Activated CD8-positive, alpha-beta T cell treated with anti-CD3 and anti-CD28 coated beads, Interleukin-2, amount 10 ng/mL, durations not matched to agents 7 days and 5 days (primary cell): ENCODE data around the gene HPCAL1. TPM values are rescaled to one million over a fixed set of nuclear protein-coding genes. Genes with fewer than 3 reads are reported as not detected.
A peak's percentile ranks its signal among the peaks of the same experiment; 100 is the strongest.
"Not testable (repeated sequence)": the region's sequence is repeated elsewhere in the genome, so short reads cannot be mapped to it uniquely, and the experiment has no call there.

Experiments used
- ATAC-seq: fragments of 150-1000 bp; cut with Tn5 transposase; one replicate; pipeline ENCODE4 v1.10.0; 2021; ENCODE audit warnings: moderate library complexity
- CTCF ChIA-PET: fragments of 350-600 bp; sonication (Branson Sonifier 250); formaldehyde crosslinking; loops from one replicate; lab custom pipeline; 2021; ENCODE audit warnings: antibody characterized with exemption; lab: Charles Lee
- POLR2A ChIA-PET: fragments of 350-600 bp; sonication (Branson Sonifier 250); formaldehyde crosslinking; loops from one replicate; lab custom pipeline; 2021; ENCODE audit warnings: antibody characterized with exemption; lab: Charles Lee
- DNase-seq: peaks from one replicate; pipeline ENCODE4 v3.0.0-alpha.2; 2020
- H3K27ac Mint-ChIP-seq: one replicate; pipeline ENCODE4 v1.8.0; 2021; ENCODE audit warnings: mild to moderate bottlenecking, mixed read lengths
- H3K27me3 Mint-ChIP-seq: one replicate; pipeline ENCODE4 v1.8.0; 2021; ENCODE audit warnings: low read depth, mixed read lengths
- H3K36me3 Mint-ChIP-seq: one replicate; pipeline ENCODE4 v1.8.0; 2021; ENCODE audit warnings: low read depth, mixed read lengths
- H3K4me1 Mint-ChIP-seq: one replicate; pipeline ENCODE4 v1.8.0; 2021; ENCODE audit warnings: low read depth, mixed read lengths
- H3K4me3 Mint-ChIP-seq: one replicate; pipeline ENCODE4 v1.8.0; 2021; ENCODE audit warnings: mild to moderate bottlenecking, mixed read lengths
- H3K9me3 Mint-ChIP-seq: one replicate; pipeline ENCODE4 v1.8.0; 2022; ENCODE audit warnings: mixed read lengths; ENCODE audit not compliant: insufficient read depth
- total RNA-seq, 2 experiments: library from RNA; stranded (reverse); gene quantifications; one replicate each; pipeline ENCODE4 v1.2.3, GENCODE V29; 2021

Gene HPCAL1
- total RNA-seq, 2 experiments from 2014 or later = 55.8 to 56.6 TPM

DNA sequence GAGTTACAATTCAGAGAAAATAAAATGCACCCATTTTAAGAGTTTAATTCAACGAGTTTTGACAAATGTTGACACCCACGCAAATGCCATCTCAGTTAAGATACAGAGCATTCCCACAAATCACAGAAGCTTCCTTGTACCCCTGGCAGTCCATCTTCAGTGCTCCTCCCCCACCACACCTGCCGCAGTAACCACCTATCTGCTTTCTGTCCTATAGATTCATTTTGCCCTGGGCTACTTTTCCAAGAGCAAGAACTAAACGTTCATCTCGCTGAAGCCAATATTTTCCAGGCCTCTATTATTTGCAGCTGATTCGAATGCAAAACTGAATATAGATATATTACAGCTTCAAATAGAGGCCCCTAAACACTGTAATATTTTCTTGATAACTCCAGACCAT lies 13.4 kb upstream of the HPCAL1 start:
- no peaks in the 10 kb centered on the region for H3K4me1 Mint-ChIP-seq
- POLR2A ChIA-PET = no interaction called here
- H3K9me3 Mint-ChIP-seq = peaks cover 5% of the 10 kb centered on the region
- no peak overlapping the region for H3K27ac Mint-ChIP-seq
- peaks cover 2% of the 10 kb centered on the region for H3K27me3 Mint-ChIP-seq
- DNase-seq (no peak), ATAC-seq (no peak)
- CTCF ChIA-PET = interaction anchor here (0.8 kb wide), 1 partner anchor 9 kb away, joined by 3 read pairs; no protein-coding TSS in a partner anchor
- peaks cover 4% of the 10 kb centered on the region for H3K36me3 Mint-ChIP-seq
- H3K4me3 Mint-ChIP-seq = no peak overlapping the region

DNA sequence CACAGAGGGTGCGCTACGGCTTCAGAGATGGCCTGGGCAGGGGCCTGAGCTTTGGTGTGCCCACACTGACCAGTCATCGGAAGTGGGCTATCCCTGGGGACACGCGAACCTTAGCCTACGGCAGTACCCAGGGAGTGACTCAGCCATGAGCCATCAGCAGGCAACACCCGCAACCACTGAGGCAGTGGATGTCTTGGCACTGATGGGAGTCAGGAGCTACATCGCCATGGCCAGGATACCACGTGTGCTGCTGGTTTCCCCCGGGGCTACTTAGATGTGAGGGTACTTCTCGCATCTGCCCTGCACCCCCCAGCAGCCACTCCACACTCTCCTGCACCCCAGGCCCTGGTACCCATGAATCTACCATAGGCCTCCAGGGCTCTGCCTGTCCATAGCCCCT lies 12.8 kb upstream of the HPCAL1 start:
- CTCF ChIA-PET = no interaction called here
- H3K4me3 Mint-ChIP-seq = no peak overlapping the region

DNA sequence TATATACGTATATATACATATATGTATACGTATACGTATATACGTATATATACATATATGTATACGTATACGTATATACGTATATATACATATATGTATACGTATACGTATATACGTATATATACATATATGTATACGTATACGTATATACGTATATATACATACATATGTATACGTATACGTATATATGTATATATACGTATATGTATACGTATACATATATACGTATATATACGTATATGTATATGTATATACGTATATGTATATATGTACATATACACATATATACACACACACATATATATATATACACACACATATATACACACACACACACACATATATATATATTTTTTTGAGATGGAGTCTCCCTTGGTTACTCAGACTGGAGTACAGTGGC lies 11.3 kb upstream of the HPCAL1 start:
- POLR2A ChIA-PET, DNase-seq, H3K4me3 Mint-ChIP-seq, H3K27ac Mint-ChIP-seq, H3K9me3 Mint-ChIP-seq, ATAC-seq, H3K36me3 Mint-ChIP-seq, H3K27me3 Mint-ChIP-seq, CTCF ChIA-PET, H3K4me1 Mint-ChIP-seq: not testable (repeated sequence)

More for the DNA sequence above, 12.8 kb upstream of the HPCAL1 start:
- POLR2A ChIA-PET = interaction anchor here (0.7 kb wide), 1 partner anchor 11 kb away, joined by 3 read pairs; no protein-coding TSS in a partner anchor
- ATAC-seq = no peak
- Mint-ChIP-seq H3K27ac (no peak overlapping the region), H3K36me3 (peaks cover 4% of the 10 kb centered on the region), H3K27me3 (peaks cover 2% of the 10 kb centered on the region), H3K4me1 (no peaks in the 10 kb centered on the region), H3K9me3 (peaks cover 8% of the 10 kb centered on the region)
- DNase-seq = no peak

DNA sequence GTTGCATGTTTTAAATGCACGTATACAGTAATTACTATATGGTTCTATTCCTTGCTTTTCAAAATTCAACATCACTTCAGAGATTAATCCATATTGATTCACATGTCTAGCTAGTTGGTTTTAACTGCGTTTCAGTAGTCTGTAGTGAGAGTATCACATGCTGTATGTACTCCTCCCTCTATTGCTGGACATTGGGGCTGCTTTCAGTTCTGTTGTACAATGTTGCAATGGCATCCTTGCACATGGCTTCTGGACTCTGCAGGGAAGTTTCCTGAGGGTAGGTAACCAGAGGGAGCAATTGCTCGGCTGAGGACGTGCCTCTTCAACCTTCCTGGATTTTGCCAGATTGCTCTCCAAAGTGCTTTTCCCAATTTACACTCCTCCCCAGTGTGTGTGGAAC lies 10.7 kb upstream of the HPCAL1 start:
- Mint-ChIP-seq H3K9me3 (peaks cover 8% of the 10 kb centered on the region), H3K4me3 (no peak overlapping the region), H3K27ac (no peak overlapping the region), H3K36me3 (peaks cover 4% of the 10 kb centered on the region), H3K27me3 (peaks cover 2% of the 10 kb centered on the region), H3K4me1 (no peaks in the 10 kb centered on the region)
- DNase-seq = no peak
- POLR2A ChIA-PET = no interaction called here
- CTCF ChIA-PET = no interaction called here
- ATAC-seq = no peak

DNA sequence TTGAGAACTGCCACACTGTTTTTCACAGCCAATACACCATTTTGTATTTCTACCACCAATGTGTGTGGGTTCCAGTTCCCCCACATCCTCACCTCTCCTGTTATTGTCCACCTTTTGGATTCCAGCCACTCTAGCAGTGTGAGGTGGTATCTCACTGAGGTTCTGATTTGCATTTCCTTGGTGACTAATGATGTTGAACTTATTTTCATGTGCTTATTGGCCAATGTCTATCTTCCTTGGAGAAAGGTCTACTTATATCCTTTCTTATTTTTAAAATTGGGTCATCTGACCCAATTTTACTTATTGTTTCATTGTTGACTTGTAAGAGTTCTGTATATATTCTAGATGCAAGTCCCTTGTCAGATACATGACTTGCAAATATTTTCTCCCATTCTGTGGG lies 9.1 kb upstream of the HPCAL1 start:
- ChIA-PET POLR2A (no interaction called here), CTCF (interaction anchor here (1.9 kb wide), 1 partner anchor 142 kb away, joined by 7 read pairs; no protein-coding TSS in a partner anchor)
- H3K36me3 Mint-ChIP-seq = peaks cover 4% of the 10 kb centered on the region
- H3K9me3 Mint-ChIP-seq = peaks cover 8% of the 10 kb centered on the region
- no peak overlapping the region for H3K4me3 Mint-ChIP-seq
- DNase-seq = no peak
- peaks cover 16% of the 10 kb centered on the region for H3K4me1 Mint-ChIP-seq
- no peak overlapping the region for H3K27ac Mint-ChIP-seq
- no peak for ATAC-seq
- peaks cover 2% of the 10 kb centered on the region for H3K27me3 Mint-ChIP-seq

DNA sequence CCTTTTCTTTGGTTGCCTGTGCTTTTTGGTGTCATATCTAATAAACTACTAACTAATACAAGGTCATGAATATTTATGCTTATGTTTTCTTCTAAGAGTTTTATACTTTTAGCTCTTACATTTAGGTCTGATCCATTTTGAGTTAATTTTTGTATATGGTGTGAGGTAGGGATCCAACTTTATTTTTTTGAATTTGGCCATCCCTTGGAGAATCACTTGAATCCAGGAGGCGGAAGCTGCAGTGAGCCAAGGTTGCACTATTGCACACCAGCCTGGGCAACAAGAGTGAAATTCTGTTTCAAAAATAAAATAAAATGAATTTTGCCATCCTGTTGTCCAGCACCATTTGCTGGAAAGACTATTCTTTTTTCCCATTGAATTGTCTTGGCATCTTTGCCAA lies 8.6 kb upstream of the HPCAL1 start:
- DNase-seq = no peak
- no peak for ATAC-seq
- ChIA-PET POLR2A (no interaction called here), CTCF (interaction anchor here (1.9 to 2.5 kb wide), 2 partner anchors 115 to 141 kb away, joined by 7 to 12 read pairs; no protein-coding TSS in a partner anchor)
- H3K27me3 Mint-ChIP-seq = peaks cover 2% of the 10 kb centered on the region
- H3K9me3 Mint-ChIP-seq = peaks cover 8% of the 10 kb centered on the region
- no peak overlapping the region for H3K27ac Mint-ChIP-seq
- no peak overlapping the region for H3K4me3 Mint-ChIP-seq
- H3K4me1 Mint-ChIP-seq = peaks cover 20% of the 10 kb centered on the region
- peaks cover 7% of the 10 kb centered on the region for H3K36me3 Mint-ChIP-seq

DNA sequence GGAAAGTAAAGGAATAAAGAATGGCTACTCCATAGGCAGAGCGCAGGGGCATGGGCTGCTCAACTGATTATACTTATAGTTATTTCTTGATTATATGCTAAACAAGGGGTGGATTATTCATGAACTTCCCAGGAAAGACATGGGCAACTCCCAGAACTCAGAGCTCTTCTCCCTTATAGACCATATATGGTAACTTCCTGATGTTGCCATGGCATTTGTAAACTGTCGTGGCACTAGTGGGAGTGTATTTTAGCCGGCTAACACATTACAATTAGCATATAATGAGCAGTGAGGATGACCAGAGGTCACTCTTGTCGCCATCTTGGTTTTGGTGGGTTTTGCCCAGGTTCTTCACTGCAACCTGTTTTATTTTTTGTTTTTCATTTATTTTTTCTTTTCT lies 7.1 kb upstream of the HPCAL1 start:
- not testable (repeated sequence) for H3K9me3 Mint-ChIP-seq, H3K27ac Mint-ChIP-seq, H3K27me3 Mint-ChIP-seq, H3K4me3 Mint-ChIP-seq, DNase-seq, H3K36me3 Mint-ChIP-seq, ATAC-seq
- H3K4me1 Mint-ChIP-seq = peaks cover 31% of the 10 kb centered on the region
- ChIA-PET CTCF (interaction anchor here (2.5 kb wide), 1 partner anchor 114 kb away, joined by 12 read pairs; no protein-coding TSS in a partner anchor), POLR2A (interaction anchor here (1.7 kb wide), 1 partner anchor 8 kb away, joined by 4 read pairs; no protein-coding TSS in a partner anchor)

DNA sequence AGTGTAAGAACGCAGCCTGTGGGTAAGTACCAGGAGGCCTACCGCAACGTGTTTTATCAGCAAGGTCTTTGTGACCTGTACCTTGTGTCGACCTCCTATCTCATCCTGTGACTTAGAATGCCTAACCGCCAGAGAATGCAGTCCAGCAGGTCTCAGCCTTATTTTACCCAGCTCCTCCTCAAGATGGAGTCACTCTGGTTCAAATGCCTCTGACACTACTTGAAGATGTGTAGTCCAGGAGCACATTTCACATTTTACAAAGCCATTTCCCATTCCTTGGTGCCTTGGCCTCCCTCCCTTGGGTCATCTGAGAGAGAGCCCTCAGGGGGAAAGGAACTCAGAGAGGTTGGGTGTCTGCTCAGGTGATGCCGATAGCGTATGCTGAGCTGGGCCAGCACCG lies 6.6 kb upstream of the HPCAL1 start:
- H3K9me3 Mint-ChIP-seq = peaks cover 8% of the 10 kb centered on the region
- H3K4me3 Mint-ChIP-seq = no peak overlapping the region
- peaks cover 2% of the 10 kb centered on the region for H3K27me3 Mint-ChIP-seq
- ChIA-PET CTCF (interaction anchor here (2.5 kb wide), 1 partner anchor 113 kb away, joined by 12 read pairs; no protein-coding TSS in a partner anchor), POLR2A (interaction anchor here (1.7 kb wide), 1 partner anchor 9 kb away, joined by 4 read pairs; no protein-coding TSS in a partner anchor)
- H3K27ac Mint-ChIP-seq = no peak overlapping the region
- DNase-seq (no peak), ATAC-seq (no peak)
- H3K4me1 Mint-ChIP-seq = peaks cover 36% of the 10 kb centered on the region
- peaks cover 11% of the 10 kb centered on the region for H3K36me3 Mint-ChIP-seq

DNA sequence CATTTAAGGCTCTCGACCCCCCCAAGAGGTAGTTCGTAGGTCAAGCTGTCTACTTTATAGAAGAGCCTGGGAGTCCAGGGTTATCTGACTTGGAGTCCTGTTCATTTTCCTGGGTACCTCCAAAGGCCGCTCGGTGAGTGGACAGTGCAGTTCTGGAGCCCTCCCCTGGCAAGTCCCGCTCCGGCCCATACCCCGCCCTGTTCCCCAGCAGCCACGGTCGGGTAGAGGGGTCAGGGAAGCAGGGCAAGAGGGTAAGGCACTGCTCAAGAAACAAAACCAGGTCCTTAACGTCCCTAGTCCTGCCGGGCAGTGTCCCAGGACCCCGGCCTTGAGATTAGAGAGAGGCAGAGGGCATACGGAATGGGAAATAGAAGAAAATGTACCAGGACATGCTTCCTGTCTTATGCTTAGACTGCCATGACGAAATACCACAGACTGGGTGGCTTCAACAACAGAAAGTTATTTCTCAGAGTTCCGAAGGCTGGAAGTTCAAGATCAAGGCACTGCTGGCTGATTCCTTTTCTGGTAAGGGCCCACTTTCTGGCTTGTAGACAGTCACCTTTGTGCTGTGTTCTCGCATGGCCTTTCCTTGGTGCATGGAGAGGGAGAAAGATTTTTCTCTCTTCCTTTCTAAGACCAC lies 5.4 kb upstream of the HPCAL1 start:
- Mint-ChIP-seq H3K9me3 (peaks cover 8% of the 10 kb centered on the region), H3K27me3 (peaks cover 1% of the 10 kb centered on the region), H3K27ac (peak overlapping the region; percentile 70), H3K36me3 (peaks cover 11% of the 10 kb centered on the region), H3K4me3 (no peak overlapping the region), H3K4me1 (peaks cover 46% of the 10 kb centered on the region)
- no peak for ATAC-seq
- ChIA-PET POLR2A (interaction anchor here (1.5 to 1.7 kb wide), 2 partner anchors 10 to 11 kb away, joined by 4 read pairs; no protein-coding TSS in a partner anchor), CTCF (interaction anchor here (0.8 to 3.4 kb wide), 6 partner anchors 8 to 166 kb away, joined by 3 to 29 read pairs (median 4); no protein-coding TSS in a partner anchor)
- no peak for DNase-seq

DNA sequence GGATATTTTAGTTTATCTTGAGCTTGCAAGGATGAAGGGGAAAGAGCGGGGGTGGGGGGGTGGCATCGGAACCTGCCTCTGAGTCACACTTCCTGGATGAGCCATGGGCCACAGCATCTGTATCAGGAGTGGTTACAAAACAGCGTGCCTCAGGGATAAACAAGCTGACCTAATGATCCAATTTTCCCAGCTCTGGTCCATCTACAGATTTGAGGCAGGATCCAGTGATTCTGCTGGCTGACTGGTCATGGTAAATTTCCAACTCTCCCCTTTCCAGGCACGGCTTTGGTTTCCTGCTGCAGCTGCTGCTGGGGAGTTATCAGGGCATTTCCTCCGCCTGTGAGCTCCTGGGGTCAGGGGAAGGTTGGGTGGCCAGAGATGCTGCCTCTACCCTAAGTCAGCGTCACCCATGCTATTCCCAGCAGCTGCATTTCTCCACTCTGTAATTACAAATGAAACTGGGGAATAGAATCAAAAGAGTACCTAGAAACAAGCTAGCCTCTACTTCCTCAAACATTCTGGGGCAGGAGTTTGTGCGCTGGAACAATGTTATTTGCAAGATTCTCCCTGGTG lies 4.7 kb upstream of the HPCAL1 start:
- ChIA-PET POLR2A (interaction anchor here (0.8 to 1.5 kb wide), 3 partner anchors 12 to 177 kb away, joined by 3 to 4 read pairs (median 3); no protein-coding TSS in a partner anchor), CTCF (interaction anchor here (0.8 to 3.4 kb wide), 6 partner anchors 9 to 167 kb away, joined by 3 to 29 read pairs (median 4); no protein-coding TSS in a partner anchor)
- Mint-ChIP-seq H3K27me3 (no peaks in the 10 kb centered on the region), H3K27ac (peak overlapping the region; percentile 70), H3K9me3 (peaks cover 8% of the 10 kb centered on the region), H3K4me1 (peaks cover 46% of the 10 kb centered on the region), H3K36me3 (peaks cover 11% of the 10 kb centered on the region), H3K4me3 (peak overlapping the region; percentile 45)
- ATAC-seq = no peak
- peak; percentile 68 for DNase-seq

DNA sequence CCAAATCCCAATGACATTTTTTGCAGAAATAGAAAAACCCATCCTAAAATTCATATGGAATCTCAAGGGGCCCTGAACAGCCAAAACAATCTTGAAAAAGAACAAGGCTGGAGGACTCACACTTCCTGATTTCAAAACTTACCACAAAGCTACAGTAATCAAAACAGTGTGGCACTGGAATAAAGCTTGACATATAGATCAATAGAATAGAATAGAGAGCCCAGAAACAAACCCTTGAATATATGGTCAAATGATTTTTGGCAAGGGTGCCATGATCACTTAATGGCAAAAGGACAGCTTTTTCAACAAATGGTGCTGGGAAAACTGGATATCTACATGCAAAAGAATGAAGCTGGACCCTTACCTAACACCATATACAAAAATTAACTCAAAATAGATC lies 3.9 kb upstream of the HPCAL1 start:
- H3K27ac Mint-ChIP-seq, H3K4me3 Mint-ChIP-seq, H3K27me3 Mint-ChIP-seq, ATAC-seq, DNase-seq, H3K9me3 Mint-ChIP-seq: not testable (repeated sequence)
- H3K4me1 Mint-ChIP-seq = peaks cover 47% of the 10 kb centered on the region
- ChIA-PET POLR2A (interaction anchor here (0.9 to 1.5 kb wide), 2 partner anchors 12 to 110 kb away, joined by 3 to 4 read pairs; no protein-coding TSS in a partner anchor), CTCF (interaction anchor here (1.1 to 3.4 kb wide), 4 partner anchors 8 to 136 kb away, joined by 4 to 29 read pairs (median 5); no protein-coding TSS in a partner anchor)
- H3K36me3 Mint-ChIP-seq = peaks cover 12% of the 10 kb centered on the region
